Measurements from ENCODE around the gene KRT35. TPM values are rescaled to one million over a fixed set of nuclear protein-coding genes. Genes with fewer than 3 reads are reported as not detected.

The KRT35 gene
- total and polyA plus RNA-seq, 2 of the 13 experiments (the other 11 are each of a cell fraction or from before 2014, with no cell fraction given), result not detected

DNA sequence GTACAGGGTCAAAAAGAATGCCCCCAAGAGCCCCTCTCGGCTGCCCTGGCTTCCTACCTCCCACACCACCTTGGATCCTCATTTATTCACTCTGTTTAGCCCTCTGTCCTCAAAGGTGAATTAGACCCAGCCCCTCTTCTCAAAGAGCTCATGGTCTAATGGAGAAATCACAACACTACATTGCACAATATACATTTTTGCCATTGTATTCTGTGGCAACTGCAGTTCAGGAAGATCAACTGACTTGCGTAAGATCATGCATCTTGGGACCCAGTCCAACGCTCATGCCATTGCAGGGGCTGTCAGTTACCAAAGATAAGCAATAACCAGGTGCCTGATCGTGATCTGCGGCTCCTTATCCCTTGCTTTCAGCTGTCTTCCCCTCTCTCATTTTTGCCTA is 41.6 kb downstream of the KRT35 start (continued):
- 0 out of 2 replicates have a peak, but pooled peaks have one; percentile 43 for TF ChIP-seq HMG20A (CRISPR knock-in tag; IDR thresholded peaks at IDR 0.05; ENCODE audit: borderline replicate concordance)
- no peak for TF ChIP-seq ATF7-NPFF (CRISPR knock-in tag; IDR thresholded peaks at IDR 0.05; ENCODE audit: low read depth)
- peak; percentile 75; the same call in 1 of the 2 replicates for TF ChIP-seq ZNF644 (CRISPR knock-in tag; IDR thresholded peaks at IDR 0.05; ENCODE audit: low read depth)
- no peak for TF ChIP-seq ZHX2 (IDR thresholded peaks at IDR 0.05; ENCODE audit: low read depth)
- no peak for TF ChIP-seq ZHX2 (CRISPR knock-in tag; IDR thresholded peaks at IDR 0.05; ENCODE audit: borderline replicate concordance)
- no peak for TF ChIP-seq NFYC (CRISPR knock-in tag; IDR thresholded peaks at IDR 0.05)
- no peak for TF ChIP-seq ATF7 (IDR thresholded peaks at IDR 0.05)
- TF ChIP-seq ATF7 (CRISPR knock-in tag; IDR thresholded peaks at IDR 0.05), result no peak
- TF ChIP-seq GATAD2A (CRISPR knock-in tag; IDR thresholded peaks at IDR 0.05), result peak; percentile 47; the same call in 1 of the 2 replicates
- 0 out of 2 replicates have a peak, but pooled peaks have one; percentile 30 for TF ChIP-seq FOSL2 (CRISPR knock-in tag; IDR thresholded peaks at IDR 0.05)
- peak; percentile 77 for TF ChIP-seq HNF4A (CRISPR knock-in tag; IDR thresholded peaks at IDR 0.05)
